DND-41 (cell line): Measurements from ENCODE around the gene IFITM5.
"Not testable (repeated sequence)": the region's sequence is repeated elsewhere in the genome, so short reads cannot be mapped to it uniquely, and the experiment has no call there.

Experiments
- ATAC-seq: fragments of 200-7000 bp; cut with Tn5 transposase; 3 replicates; pipeline ENCODE4 v1.9.1; 2021; ENCODE audit warnings: low read depth; ENCODE audit not compliant: insufficient read depth
- DNase-seq: peaks from one replicate; pipeline ENCODE4 v3.0.0-alpha.2; 2020
- H2AFZ ChIP-seq: 2 replicates; pipeline ENCODE4 v1.6.0; 2012; ENCODE audit warnings: low read depth, low read length
- H3K27ac ChIP-seq: 2 replicates; pipeline ENCODE4 v1.5.1; 2012; ENCODE audit warnings: low read length, inconsistent platforms
- H3K27me3 ChIP-seq: fragments of 200-600 bp; sonication (generic); 2 replicates; pipeline ENCODE4 v1.6.0; 2012; ENCODE audit warnings: low read length, mild to moderate bottlenecking, inconsistent platforms; ENCODE audit not compliant: insufficient read depth, poor library complexity
- H3K36me3 ChIP-seq: 2 replicates; pipeline ENCODE4 v1.5.1; 2012; ENCODE audit warnings: low read length, inconsistent platforms; ENCODE audit not compliant: insufficient read depth
- H3K4me1 ChIP-seq: 2 replicates; pipeline ENCODE4 v1.5.1; 2012; ENCODE audit warnings: mild to moderate bottlenecking, low read length; ENCODE audit not compliant: insufficient read depth
- H3K4me2 ChIP-seq: 2 replicates; pipeline ENCODE4 v1.6.0; 2012; ENCODE audit warnings: mild to moderate bottlenecking, moderate library complexity, low read length, inconsistent platforms; ENCODE audit not compliant: insufficient read depth
- H3K4me3 ChIP-seq, 2 experiments: fragments of 200-600 bp in 1 of 2; shearing (Covaris generic) in 1 of 2; 2 replicates each; pipeline ENCODE4 v1.5.1; 2012 to 2016; ENCODE audit warnings: inconsistent platforms in 2 of 2, low read length in 2 of 2, mild to moderate bottlenecking in 2 of 2, low read depth in 1 of 2, moderate library complexity in 1 of 2
- H3K79me2 ChIP-seq: 2 replicates; pipeline ENCODE4 v1.6.0; 2012; ENCODE audit warnings: low read length, inconsistent platforms; ENCODE audit not compliant: insufficient read depth
- H3K9ac ChIP-seq: 2 replicates; pipeline ENCODE4 v1.6.0; 2012; ENCODE audit warnings: low read depth, mild to moderate bottlenecking, inconsistent platforms, low read length, moderate library complexity
- H3K9me3 ChIP-seq: 2 replicates; pipeline ENCODE4 v1.5.1; 2012; ENCODE audit warnings: low read length, moderate library complexity, mild to moderate bottlenecking, inconsistent platforms; ENCODE audit not compliant: insufficient read depth, severe bottlenecking
- H4K20me1 ChIP-seq: 2 replicates; pipeline ENCODE4 v1.6.0; 2012; ENCODE audit warnings: low read length; ENCODE audit not compliant: insufficient read depth
- EZH2 ChIP-seq: IDR thresholded peaks from 3 replicates; pipeline ENCODE4 v1.6.1; 2012; ENCODE audit warnings: borderline replicate concordance, low read depth, mild to moderate bottlenecking, moderate library complexity, low read length, inconsistent platforms; ENCODE audit not compliant: severe bottlenecking
- TF ChIP-seq, protein P1 (sequence below): IDR thresholded peaks from 2 replicates; pipeline ENCODE4 v1.5.1; 2012; ENCODE audit warnings: borderline replicate concordance, low read length, moderate library complexity, mild to moderate bottlenecking; ENCODE audit not compliant: poor library complexity, severe bottlenecking; ENCODE audit errors: extremely low read depth

The IFITM5 gene

DNA sequence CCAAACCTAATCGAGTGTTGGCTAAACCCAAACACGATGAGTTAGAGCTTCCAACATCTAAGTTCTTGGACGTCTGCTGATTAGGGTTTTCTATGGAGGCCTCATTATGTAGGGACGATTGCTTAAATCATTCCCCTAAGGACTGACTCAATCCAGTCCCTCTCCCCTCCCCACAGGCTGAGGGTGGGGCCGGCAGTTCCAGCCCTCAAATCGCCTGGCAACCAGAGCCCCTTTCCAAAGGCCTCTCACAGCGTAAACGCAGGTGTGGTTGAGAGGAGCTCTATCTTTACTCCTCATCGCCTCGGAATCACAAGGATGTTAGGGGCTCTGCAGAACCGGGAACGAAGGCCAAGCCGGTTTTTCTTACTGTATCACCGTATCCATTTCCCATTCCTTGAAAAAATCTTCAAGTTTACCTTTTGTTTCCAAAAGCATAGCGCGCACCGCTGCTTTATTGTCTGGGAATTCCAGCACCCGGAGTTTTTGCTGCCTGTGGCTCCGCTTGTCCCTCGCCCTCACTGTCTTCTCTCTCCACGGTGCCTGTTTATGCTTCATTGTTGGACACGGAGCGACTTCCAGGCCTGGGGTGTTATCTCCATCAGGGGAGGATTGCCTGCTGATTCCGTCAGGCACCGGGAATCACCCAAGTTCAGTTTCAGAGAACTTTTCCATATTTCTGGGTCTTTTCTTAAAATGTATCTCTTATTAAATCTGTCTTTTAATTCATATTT lies 35.1 kb upstream of the IFITM5 start:
- peaks cover 75% of the 10 kb centered on the region for H3K4me1 ChIP-seq
- no peak overlapping the region for H3K27ac ChIP-seq
- no peak overlapping the region for H3K4me3 ChIP-seq
- no peak overlapping the region for H3K9ac ChIP-seq
- H3K4me2 ChIP-seq, result no peak overlapping the region
- no peak for DNase-seq
- H3K36me3 ChIP-seq, result no peaks in the 10 kb centered on the region
- H2AFZ ChIP-seq, result no peak overlapping the region
- H4K20me1 ChIP-seq, result no peaks in the 10 kb centered on the region
- no peak for ATAC-seq
- no peaks in the 10 kb centered on the region for H3K9me3 ChIP-seq
- H3K27me3 ChIP-seq, result no peaks in the 10 kb centered on the region
- TF ChIP-seq, protein P1, sequence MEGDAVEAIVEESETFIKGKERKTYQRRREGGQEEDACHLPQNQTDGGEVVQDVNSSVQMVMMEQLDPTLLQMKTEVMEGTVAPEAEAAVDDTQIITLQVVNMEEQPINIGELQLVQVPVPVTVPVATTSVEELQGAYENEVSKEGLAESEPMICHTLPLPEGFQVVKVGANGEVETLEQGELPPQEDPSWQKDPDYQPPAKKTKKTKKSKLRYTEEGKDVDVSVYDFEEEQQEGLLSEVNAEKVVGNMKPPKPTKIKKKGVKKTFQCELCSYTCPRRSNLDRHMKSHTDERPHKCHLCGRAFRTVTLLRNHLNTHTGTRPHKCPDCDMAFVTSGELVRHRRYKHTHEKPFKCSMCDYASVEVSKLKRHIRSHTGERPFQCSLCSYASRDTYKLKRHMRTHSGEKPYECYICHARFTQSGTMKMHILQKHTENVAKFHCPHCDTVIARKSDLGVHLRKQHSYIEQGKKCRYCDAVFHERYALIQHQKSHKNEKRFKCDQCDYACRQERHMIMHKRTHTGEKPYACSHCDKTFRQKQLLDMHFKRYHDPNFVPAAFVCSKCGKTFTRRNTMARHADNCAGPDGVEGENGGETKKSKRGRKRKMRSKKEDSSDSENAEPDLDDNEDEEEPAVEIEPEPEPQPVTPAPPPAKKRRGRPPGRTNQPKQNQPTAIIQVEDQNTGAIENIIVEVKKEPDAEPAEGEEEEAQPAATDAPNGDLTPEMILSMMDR, result no peak
- no peaks in the 10 kb centered on the region for H3K79me2 ChIP-seq

DNA sequence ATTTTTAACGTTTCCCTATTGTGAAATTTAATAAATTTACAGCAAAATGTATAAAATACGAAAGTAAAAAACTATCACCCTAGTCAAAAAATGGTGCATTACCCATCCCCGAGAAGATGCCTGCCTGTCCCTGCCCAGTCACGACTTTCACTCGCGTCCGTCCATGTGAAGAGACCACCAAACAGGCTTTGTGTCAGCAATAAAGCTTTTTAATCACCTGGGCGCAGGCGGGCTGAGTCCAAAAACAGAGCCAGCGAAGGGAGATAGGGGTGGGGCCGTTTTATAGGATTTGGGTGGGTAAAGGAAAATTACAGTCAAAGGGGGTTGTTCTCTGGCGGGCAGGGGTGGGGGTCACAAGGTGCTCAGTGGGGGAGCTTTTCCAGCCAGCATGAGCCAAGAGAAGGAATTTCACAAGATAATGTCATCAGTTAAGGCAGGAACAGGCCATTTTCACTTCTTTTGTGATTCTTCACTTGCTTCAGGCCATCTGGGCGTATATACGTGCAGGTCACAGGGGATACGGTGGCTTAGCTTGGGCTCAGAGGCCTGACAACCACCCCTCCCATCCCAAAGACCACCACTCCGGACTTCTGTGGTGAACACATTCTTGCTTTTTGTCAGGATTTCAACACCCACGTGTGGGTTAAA lies 34.4 kb upstream of the IFITM5 start:
- not testable (repeated sequence) for H3K9me3 ChIP-seq, H3K27me3 ChIP-seq, H4K20me1 ChIP-seq, H3K4me3 ChIP-seq, H3K79me2 ChIP-seq, H3K36me3 ChIP-seq, H3K27ac ChIP-seq, H3K4me2 ChIP-seq, H2AFZ ChIP-seq, DNase-seq, H3K9ac ChIP-seq, ATAC-seq
- H3K4me1 ChIP-seq, result peaks cover 81% of the 10 kb centered on the region

DNA sequence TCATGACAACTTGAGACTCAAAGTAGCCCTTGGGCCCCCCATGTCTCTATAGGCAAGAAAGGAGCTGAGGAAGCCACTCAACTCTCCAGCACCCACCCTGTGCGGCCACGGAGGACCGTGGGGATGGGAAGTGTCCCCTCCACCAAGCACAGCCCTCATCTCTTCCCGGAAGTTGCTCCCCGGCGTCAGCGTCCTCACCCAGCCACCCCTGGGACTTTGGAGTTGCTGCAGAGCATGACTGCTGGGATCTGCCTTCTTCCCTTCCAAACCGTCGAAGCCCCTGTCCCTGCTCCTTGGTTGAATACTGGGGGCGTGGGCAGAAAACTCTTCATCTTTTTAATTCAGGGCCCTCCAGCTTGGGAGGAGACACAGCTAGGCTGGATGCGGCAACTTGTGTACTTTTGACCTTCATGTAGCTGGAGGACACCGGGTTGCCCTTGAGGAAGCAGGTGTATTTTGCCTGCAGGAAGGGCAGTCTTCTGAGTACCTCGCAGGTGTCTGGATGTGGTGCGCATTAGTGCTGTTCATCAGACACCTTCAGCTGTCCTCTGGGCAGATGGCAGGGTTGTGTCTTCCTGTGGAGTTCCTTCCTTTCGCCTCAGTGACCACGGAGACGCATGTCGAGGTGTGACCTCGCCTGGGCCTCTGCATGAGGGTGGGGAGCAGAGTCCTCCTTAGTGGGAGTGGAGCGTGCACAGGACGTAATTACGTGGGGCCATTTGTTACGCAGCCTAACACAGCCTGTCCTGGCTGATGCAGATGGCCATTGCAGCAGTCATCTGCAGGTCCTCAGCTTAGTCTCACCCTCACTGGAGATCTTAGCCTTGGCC lies 33.5 kb upstream of the IFITM5 start:
- Histone ChIP-seq H3K4me1 (peaks cover 90% of the 10 kb centered on the region), H4K20me1 (no peaks in the 10 kb centered on the region), H3K9me3 (no peaks in the 10 kb centered on the region), H3K4me3 (no peak overlapping the region), H3K9ac (0 out of 2 replicates have a peak overlapping the region, but pooled peaks have one; percentile 22), H3K27me3 (no peaks in the 10 kb centered on the region), H3K4me2 (0 out of 2 replicates have a peak overlapping the region, but pooled peaks have one; percentile 7), H3K27ac (peak overlapping the region; percentile 68), H3K36me3 (no peaks in the 10 kb centered on the region), H2AFZ (no peak overlapping the region), H3K79me2 (no peaks in the 10 kb centered on the region)
- TF ChIP-seq EZH2, result no peak
- TF ChIP-seq, protein P1, result no peak
- peak; percentile 64 for DNase-seq
- no peak for ATAC-seq
